GM12875 (cell line): ENCODE measurements around the gene MMP10.

Source experiments
- H3K4me3 ChIP-seq: one replicate; pipeline ENCODE4 v1.5.1; 2011; ENCODE audit warnings: low read depth, low read length, control low read depth
- CTCF ChIP-seq: IDR thresholded peaks from 2 replicates; pipeline ENCODE4 v1.5.1; 2011; ENCODE audit warnings: low read depth, mild to moderate bottlenecking, control low read depth, inconsistent platforms, low read length, moderate library complexity, borderline replicate concordance; ENCODE audit not compliant: insufficient read depth

The MMP10 gene

GRCh38 chr11:102780491-102780918, at the start of gene MMP10:
MMP10 (minus strand) TSS chr11:102780628; CDS start chr11:102780591, 37 bp downstream.
- peak; percentile 25; the same call in 1 of the 2 replicates for TF ChIP-seq CTCF
- no peak within 1 kb of the TSS for H3K4me3 ChIP-seq

GRCh38 chr11:102829316-102830000, 49.0 kb upstream of the MMP10 start:
- no peak for TF ChIP-seq CTCF
- no peak overlapping the region for H3K4me3 ChIP-seq

- no peak overlapping the region for H3K4me3 ChIP-seq
- no peak for TF ChIP-seq CTCF
Measured at GRCh38 chr11:102824556-102824955, 44.1 kb upstream of the MMP10 start.

GRCh38 chr11:102819491-102819890, 39.1 kb upstream of the MMP10 start:
- H3K4me3 ChIP-seq, result no peak overlapping the region
- no peak for TF ChIP-seq CTCF

GRCh38 chr11:102813484-102813883, 33.1 kb upstream of the MMP10 start:
- no peak overlapping the region for H3K4me3 ChIP-seq
- no peak for TF ChIP-seq CTCF

GRCh38 chr11:102812188-102812587, 31.8 kb upstream of the MMP10 start:
- no peak for TF ChIP-seq CTCF
- H3K4me3 ChIP-seq, result no peak overlapping the region

GRCh38 chr11:102810950-102811660, 30.7 kb upstream of the MMP10 start:
- no peak overlapping the region for H3K4me3 ChIP-seq
- peak; percentile 27; the same call in 1 of the 2 replicates for TF ChIP-seq CTCF
